IMR-90 (cell line): ENCODE data around the gene ZNF613. TPM values are rescaled to one million over a fixed set of nuclear protein-coding genes. Genes with fewer than 3 reads are reported as not detected.

ENCODE experiments used
- ATAC-seq: fragments of 200-7000 bp; cut with Tn5 transposase; 2 replicates; pipeline ENCODE4 v1.9.1; 2020; ENCODE audit warnings: low read depth, mild to moderate bottlenecking, moderate library complexity
- BruUV-seq: library from RNA; stranded (reverse); fragments of 400-500 nt; replicated peaks from 2 replicates; lab custom pipeline; 2021; lab: Mats Ljungman, UMichigan
- CTCF ChIA-PET: fragments of 300-600 bp; formaldehyde crosslinking; extraction: SDS; loops from one replicate; lab custom pipeline; 2021; ENCODE audit warnings: antibody characterized with exemption; lab: Yijun Ruan, JAX
- POLR2A ChIA-PET: fragments of 300-600 bp; sonication (Branson Sonifier 250); formaldehyde crosslinking; loops from one replicate; lab custom pipeline; 2022; ENCODE audit warnings: antibody characterized with exemption; ENCODE audit not compliant: unreplicated experiment; lab: Charles Lee
- DNase-seq: peaks from one replicate; pipeline ENCODE4 v3.0.0; 2013
- H2AFZ ChIP-seq: replicated peaks from 2 replicates; pipeline ENCODE3; 2013; ENCODE audit warnings: low read length, mild to moderate bottlenecking; ENCODE audit not compliant: poor library complexity
- H2AK5ac ChIP-seq: 2 replicates; pipeline ENCODE4 v1.6.1; 2013; ENCODE audit warnings: low read depth, low read length, inconsistent platforms
- H2AK9ac ChIP-seq: replicated peaks from 2 replicates; pipeline ENCODE3; 2013; ENCODE audit warnings: mild to moderate bottlenecking, low read depth, low read length, moderate library complexity; ENCODE audit not compliant: poor library complexity
- H2BK120ac ChIP-seq: 2 replicates; pipeline ENCODE4 v1.6.1; 2013; ENCODE audit warnings: low read depth, low read length, inconsistent platforms
- H2BK15ac ChIP-seq: 3 replicates; pipeline ENCODE4 v1.6.1; 2013; ENCODE audit warnings: low read depth, low read length, inconsistent platforms
- H2BK20ac ChIP-seq: 2 replicates; pipeline ENCODE4 v1.6.1; 2013; ENCODE audit warnings: low read depth, mild to moderate bottlenecking, inconsistent platforms, low read length, moderate library complexity
- H2BK5ac ChIP-seq: 2 replicates; pipeline ENCODE4 v1.6.1; 2013; ENCODE audit warnings: mild to moderate bottlenecking, low read depth, low read length, inconsistent platforms; ENCODE audit not compliant: poor library complexity, severe bottlenecking
- H3K14ac ChIP-seq: replicated peaks from 2 replicates; pipeline ENCODE4 v1.6.1; 2013; ENCODE audit warnings: low read depth, low read length, inconsistent platforms
- H3K18ac ChIP-seq: 2 replicates; pipeline ENCODE4 v1.6.1; 2013; ENCODE audit warnings: low read depth, low read length, control low read depth
- H3K23ac ChIP-seq: 2 replicates; pipeline ENCODE4 v1.6.1; 2013; ENCODE audit warnings: low read depth, low read length, inconsistent platforms
- H3K27ac ChIP-seq: 2 replicates; pipeline ENCODE4 v1.5.1; 2013; ENCODE audit warnings: mild to moderate bottlenecking, control low read depth, low read length; ENCODE audit not compliant: insufficient read depth
- H3K27me3 ChIP-seq: 2 replicates; pipeline ENCODE4 v1.6.1; 2013; ENCODE audit warnings: low read length; ENCODE audit not compliant: control insufficient read depth, insufficient read depth
- H3K36me3 ChIP-seq: 2 replicates; pipeline ENCODE4 v1.6.1; 2013; ENCODE audit warnings: low read length, mixed read lengths; ENCODE audit not compliant: control insufficient read depth, insufficient read depth
- H3K4ac ChIP-seq: 2 replicates; pipeline ENCODE4 v1.6.1; 2013; ENCODE audit warnings: low read depth, low read length, inconsistent platforms
- H3K4me1 ChIP-seq: 2 replicates; pipeline ENCODE4 v1.6.1; 2013; ENCODE audit warnings: low read length, mixed read lengths; ENCODE audit not compliant: control insufficient read depth, insufficient read depth
- H3K4me2 ChIP-seq: 2 replicates; pipeline ENCODE4 v1.6.1; 2013; ENCODE audit warnings: low read depth, mild to moderate bottlenecking, control low read depth, low read length, moderate library complexity
- H3K4me3 ChIP-seq: 2 replicates; pipeline ENCODE4 v1.5.1; 2013; ENCODE audit warnings: low read depth, mild to moderate bottlenecking, control low read depth, low read length, moderate library complexity; ENCODE audit not compliant: insufficient read depth
- H3K56ac ChIP-seq: 2 replicates; pipeline ENCODE4 v1.6.1; 2013; ENCODE audit warnings: low read length, inconsistent platforms; ENCODE audit not compliant: insufficient read depth; ENCODE audit errors: extremely low read depth
- H3K79me1 ChIP-seq, 2 experiments: 2 replicates each; pipeline ENCODE4 v1.6.1; 2013; ENCODE audit warnings: low read length in 2 of 2, inconsistent platforms in 1 of 2, low read depth in 1 of 2
- H3K9ac ChIP-seq: 2 replicates; pipeline ENCODE4 v1.6.1; 2013; ENCODE audit warnings: low read depth, low read length, control low read depth
- H3K9me1 ChIP-seq: 2 replicates; pipeline ENCODE4 v1.6.1; 2013; ENCODE audit warnings: low read length, inconsistent platforms; ENCODE audit not compliant: insufficient read depth
- H3K9me3 ChIP-seq: 2 replicates; pipeline ENCODE4 v1.6.1; 2013; ENCODE audit warnings: low read length; ENCODE audit not compliant: control insufficient read depth, insufficient read depth
- H4K20me1 ChIP-seq: 2 replicates; pipeline ENCODE4 v1.6.1; 2013; ENCODE audit warnings: low read length, inconsistent platforms; ENCODE audit not compliant: insufficient read depth
- H4K5ac ChIP-seq: 2 replicates; pipeline ENCODE4 v1.6.1; 2013; ENCODE audit warnings: mild to moderate bottlenecking, low read depth, low read length, control low read depth
- H4K8ac ChIP-seq, 2 experiments: 2 replicates each; pipeline ENCODE4 v1.6.1; 2013; ENCODE audit warnings: low read depth in 2 of 2, low read length in 2 of 2, control low read depth in 1 of 2, inconsistent platforms in 1 of 2
- H4K91ac ChIP-seq: 2 replicates; pipeline ENCODE4 v1.6.1; 2013; ENCODE audit warnings: low read depth, low read length, inconsistent platforms; ENCODE audit not compliant: insufficient read depth
- BHLHE40 ChIP-seq: fragments of 150-350 bp; IDR thresholded peaks from 2 replicates; pipeline ENCODE4 v1.6.1; 2016; ENCODE audit warnings: mild to moderate bottlenecking, low read depth, low read length
- CEBPB ChIP-seq: IDR thresholded peaks from 2 replicates; pipeline ENCODE4 v1.6.1; 2012; ENCODE audit warnings: low read depth, low read length, improper control_type of control experiment
- CHD1 ChIP-seq: IDR thresholded peaks from 2 replicates; pipeline ENCODE4 v1.6.1; 2012; ENCODE audit warnings: low read depth, low read length, improper control_type of control experiment
- FOS ChIP-seq: fragments of 150-350 bp; IDR thresholded peaks from 2 replicates; pipeline ENCODE4 v1.6.1; 2016; ENCODE audit warnings: low read depth, low read length
- MAFK ChIP-seq: IDR thresholded peaks from 2 replicates; pipeline ENCODE4 v1.6.1; 2012; ENCODE audit warnings: low read depth, low read length, improper control_type of control experiment
- MAZ ChIP-seq: IDR thresholded peaks from 2 replicates; pipeline ENCODE4 v1.6.1; 2012; ENCODE audit warnings: low read depth, mild to moderate bottlenecking, low read length, improper control_type of control experiment, moderate library complexity, borderline replicate concordance
- MXI1 ChIP-seq: IDR thresholded peaks from 2 replicates; pipeline ENCODE4 v1.6.1; 2012; ENCODE audit warnings: low read depth, mild to moderate bottlenecking, low read length, moderate library complexity, borderline replicate concordance
- NFE2L2 ChIP-seq: fragments of 150-350 bp; IDR thresholded peaks from 2 replicates; pipeline ENCODE4 v1.6.1; 2016; ENCODE audit warnings: low read depth, mild to moderate bottlenecking, low read length
- POLR2A ChIP-seq: IDR thresholded peaks from 2 replicates; pipeline ENCODE4 v1.6.1; 2012; ENCODE audit warnings: mild to moderate bottlenecking, low read depth, low read length
- RCOR1 ChIP-seq: IDR thresholded peaks from 2 replicates; pipeline ENCODE4 v1.6.1; 2012; ENCODE audit warnings: mild to moderate bottlenecking, low read length, improper control_type of control experiment; ENCODE audit not compliant: insufficient replicate concordance
- SMC3 ChIP-seq: fragments of 150-350 bp; IDR thresholded peaks from 2 replicates; pipeline ENCODE4 v1.6.1; 2016; ENCODE audit warnings: low read depth, mild to moderate bottlenecking, antibody characterized with exemption, low read length, moderate library complexity
- WGBS, 2 experiments: methylation state at CpG; one replicate each; pipeline versions ENCODE4 v1.1.5 to v1.1.7; 2013; ENCODE audit warnings: missing lambda C conversion rate in 2 of 2; ENCODE audit not compliant: insufficient read length in 1 of 2; ENCODE audit errors: extremely low coverage in 2 of 2; 5-methylcytosine and 5-hydroxymethylcytosine counted together
- dilution Hi-C: fragments of 300-500 bp; cut with HindIII; formaldehyde crosslinking; loops from one replicate; pipeline ENCODE4 v1.14.3; 2018; ENCODE audit warnings: low sequenced_read_pairs; ENCODE audit not compliant: unreplicated experiment
- in situ Hi-C: fragments of 300-500 bp; cut with MboI; formaldehyde crosslinking; loops from 3 replicates; pipeline ENCODE4 v1.14.3; 2019; ENCODE audit warnings: low sequenced_read_pairs, inconsistent platforms, mixed read lengths
- intact Hi-C: fragments of 100-400 bp; cut with micrococcal nuclease; formaldehyde crosslinking; loops from 2 replicates; pipeline ENCODE4 v1.10.0; 2022
- polyA plus RNA-seq, 3 experiments: library from polyadenylated mRNA; depleted of rRNA; stranded (reverse); fragments of >200 nt; gene quantifications; 2 replicates each; pipeline ENCODE4 v1.2.3, GENCODE V29; 2012; ENCODE audit warnings: low replicate concordance in 1 of 3
- total RNA-seq: library from RNA; depleted of rRNA; stranded (reverse); fragments of >200 nt; gene quantifications from 2 replicates; pipeline ENCODE4 v1.2.3, GENCODE V29; 2012
- TF ChIP-seq, protein P1 (sequence below): conservative IDR thresholded peaks from 2 replicates; pipeline ENCODE4 v1.5.1; 2012; ENCODE audit warnings: mild to moderate bottlenecking, low read depth, low read length, improper control_type of control experiment
- TF ChIP-seq, protein P2 (sequence below): fragments of 150-350 bp; IDR thresholded peaks from 2 replicates; pipeline ENCODE4 v1.6.1; 2016; ENCODE audit warnings: low read depth, mild to moderate bottlenecking, low read length, moderate library complexity, borderline replicate concordance
- TF ChIP-seq, protein P3 (sequence below): fragments of 150-350 bp; IDR thresholded peaks from 2 replicates; pipeline ENCODE4 v1.6.1; 2017; ENCODE audit warnings: mild to moderate bottlenecking, antibody characterized with exemption, low read length, low read depth

ZNF613 gene
- total and polyA plus RNA-seq, 2 of the 4 experiments (the other 2 are of a cell fraction): 3.3 to 10.4 TPM

DNA sequence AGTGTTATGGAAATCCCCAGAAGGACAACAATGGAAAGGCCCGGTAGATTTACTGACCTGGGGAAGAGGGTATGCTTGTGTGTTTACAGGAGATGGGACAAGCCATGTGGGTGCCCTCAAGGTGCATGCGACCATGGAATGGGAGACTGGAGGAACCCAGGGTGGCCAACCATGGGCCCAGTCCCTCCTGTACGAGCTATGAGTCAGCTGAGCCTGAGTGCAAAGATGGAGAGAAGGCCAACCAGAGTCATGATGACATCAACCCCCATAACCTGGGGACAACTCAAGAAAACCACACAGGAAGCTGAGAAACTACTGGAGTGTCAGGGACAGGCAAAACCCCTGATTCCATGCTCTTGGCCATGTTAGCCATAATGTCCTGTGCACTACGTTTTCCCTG is 51.6 kb downstream of the ZNF613 start:
- BruUV-seq: no TSS peak
- no peak overlapping the region for H2BK20ac ChIP-seq
- no peak overlapping the region for H3K18ac ChIP-seq
- no peak for TF ChIP-seq POLR2A
- no peak for TF ChIP-seq BHLHE40
- no peak for TF ChIP-seq MAZ
- TF ChIP-seq FOS: no peak
- no peak for TF ChIP-seq CEBPB
- no peak for TF ChIP-seq MXI1
- TF ChIP-seq, protein P1, sequence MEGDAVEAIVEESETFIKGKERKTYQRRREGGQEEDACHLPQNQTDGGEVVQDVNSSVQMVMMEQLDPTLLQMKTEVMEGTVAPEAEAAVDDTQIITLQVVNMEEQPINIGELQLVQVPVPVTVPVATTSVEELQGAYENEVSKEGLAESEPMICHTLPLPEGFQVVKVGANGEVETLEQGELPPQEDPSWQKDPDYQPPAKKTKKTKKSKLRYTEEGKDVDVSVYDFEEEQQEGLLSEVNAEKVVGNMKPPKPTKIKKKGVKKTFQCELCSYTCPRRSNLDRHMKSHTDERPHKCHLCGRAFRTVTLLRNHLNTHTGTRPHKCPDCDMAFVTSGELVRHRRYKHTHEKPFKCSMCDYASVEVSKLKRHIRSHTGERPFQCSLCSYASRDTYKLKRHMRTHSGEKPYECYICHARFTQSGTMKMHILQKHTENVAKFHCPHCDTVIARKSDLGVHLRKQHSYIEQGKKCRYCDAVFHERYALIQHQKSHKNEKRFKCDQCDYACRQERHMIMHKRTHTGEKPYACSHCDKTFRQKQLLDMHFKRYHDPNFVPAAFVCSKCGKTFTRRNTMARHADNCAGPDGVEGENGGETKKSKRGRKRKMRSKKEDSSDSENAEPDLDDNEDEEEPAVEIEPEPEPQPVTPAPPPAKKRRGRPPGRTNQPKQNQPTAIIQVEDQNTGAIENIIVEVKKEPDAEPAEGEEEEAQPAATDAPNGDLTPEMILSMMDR: no peak
- TF ChIP-seq RCOR1: no peak
- TF ChIP-seq, protein P2, sequence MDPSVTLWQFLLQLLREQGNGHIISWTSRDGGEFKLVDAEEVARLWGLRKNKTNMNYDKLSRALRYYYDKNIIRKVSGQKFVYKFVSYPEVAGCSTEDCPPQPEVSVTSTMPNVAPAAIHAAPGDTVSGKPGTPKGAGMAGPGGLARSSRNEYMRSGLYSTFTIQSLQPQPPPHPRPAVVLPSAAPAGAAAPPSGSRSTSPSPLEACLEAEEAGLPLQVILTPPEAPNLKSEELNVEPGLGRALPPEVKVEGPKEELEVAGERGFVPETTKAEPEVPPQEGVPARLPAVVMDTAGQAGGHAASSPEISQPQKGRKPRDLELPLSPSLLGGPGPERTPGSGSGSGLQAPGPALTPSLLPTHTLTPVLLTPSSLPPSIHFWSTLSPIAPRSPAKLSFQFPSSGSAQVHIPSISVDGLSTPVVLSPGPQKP: no peak
- TF ChIP-seq CHD1: no peak
- no peak for TF ChIP-seq SMC3
- TF ChIP-seq NFE2L2: no peak
- TF ChIP-seq, protein P3, sequence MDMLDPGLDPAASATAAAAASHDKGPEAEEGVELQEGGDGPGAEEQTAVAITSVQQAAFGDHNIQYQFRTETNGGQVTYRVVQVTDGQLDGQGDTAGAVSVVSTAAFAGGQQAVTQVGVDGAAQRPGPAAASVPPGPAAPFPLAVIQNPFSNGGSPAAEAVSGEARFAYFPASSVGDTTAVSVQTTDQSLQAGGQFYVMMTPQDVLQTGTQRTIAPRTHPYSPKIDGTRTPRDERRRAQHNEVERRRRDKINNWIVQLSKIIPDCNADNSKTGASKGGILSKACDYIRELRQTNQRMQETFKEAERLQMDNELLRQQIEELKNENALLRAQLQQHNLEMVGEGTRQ: no peak
- no peak for TF ChIP-seq MAFK
- H3K9me3 ChIP-seq: peaks cover 49% of the 10 kb centered on the region
- no peak overlapping the region for H2BK15ac ChIP-seq
- H2AFZ ChIP-seq: no peak overlapping the region
- H3K79me1 ChIP-seq: peaks cover 6 to 27% of the 10 kb centered on the region in 2 experiments
- intact Hi-C loops (no loop called here), in situ Hi-C loops (no loop called here), dilution Hi-C loops (no loop called here)
- H4K5ac ChIP-seq: no peak overlapping the region
- no peaks in the 10 kb centered on the region for H3K4me1 ChIP-seq
- ChIA-PET POLR2A (no interaction called here), CTCF (no interaction called here)
- no peak overlapping the region for H3K4me3 ChIP-seq
- H3K27me3 ChIP-seq: no peaks in the 10 kb centered on the region
- H3K14ac ChIP-seq: no peak overlapping the region
- H3K4ac ChIP-seq: no peak overlapping the region
- 100% methylated on average over 1 of the region's 4 CpGs; no CpG with 5 or more reads in 1 of the 2 experiments for WGBS, 2 experiments
- no peak for DNase-seq
- no peak overlapping the region for H3K4me2 ChIP-seq
- no peak for ATAC-seq
- H4K91ac ChIP-seq: no peak overlapping the region
- H3K9ac ChIP-seq: no peak overlapping the region
- no peaks in the 10 kb centered on the region for H4K20me1 ChIP-seq
- no peak overlapping the region for H2BK5ac ChIP-seq
- no peak overlapping the region for H2AK5ac ChIP-seq
- H2BK120ac ChIP-seq: no peak overlapping the region
- H2AK9ac ChIP-seq: no peak overlapping the region
- H3K23ac ChIP-seq: no peak overlapping the region
- H3K56ac ChIP-seq: no peak overlapping the region
- peaks cover 24% of the 10 kb centered on the region for H3K36me3 ChIP-seq
- H4K8ac ChIP-seq: no peak overlapping the region
- no peak overlapping the region for H3K27ac ChIP-seq
- H3K9me1 ChIP-seq: no peaks in the 10 kb centered on the region
